Stimulated activated CD8-positive, alpha-beta memory T cell treated with anti-CD3 and anti-CD28 coated beads, Interleukin-15, amount 100 ng/mL, for 4 hours (primary cell): ENCODE data around the gene FTO.

Experiments
- DNase-seq, 2 donors: peaks; one replicate each; pipeline ENCODE4 v3.0.0-alpha.2; 2020; ENCODE audit warnings: low read depth in 2 of 2

The FTO gene

GRCh38 chr16:54007504-54007903 is 303.5 kb downstream of the FTO start:
- no peak for DNase-seq

GRCh38 chr16:54009464-54010176 is 305.7 kb downstream of the FTO start:
- DNase-seq: no peak

- DNase-seq: no peak
Measured at GRCh38 chr16:54015147-54015546, 311.2 kb downstream of the FTO start.

GRCh38 chr16:54022362-54022761 is 318.4 kb downstream of the FTO start:
- no peak for DNase-seq

- DNase-seq: no peak
Measured at GRCh38 chr16:54026456-54026855, 322.5 kb downstream of the FTO start.

- no peak for DNase-seq
Measured at GRCh38 chr16:54027062-54027461, 323.1 kb downstream of the FTO start.

- DNase-seq: no peak
Measured at GRCh38 chr16:54027558-54027957, 323.6 kb downstream of the FTO start.

- DNase-seq: no peak
Measured at GRCh38 chr16:54027995-54028394, 324.0 kb downstream of the FTO start.

GRCh38 chr16:54030451-54030850 is 326.5 kb downstream of the FTO start:
- no peak for DNase-seq

- DNase-seq: no peak
Measured at GRCh38 chr16:54031107-54031760, 327.3 kb downstream of the FTO start.

- no peak for DNase-seq
Measured at GRCh38 chr16:54033747-54034146, 329.8 kb downstream of the FTO start.

GRCh38 chr16:54034684-54035083 is 330.7 kb downstream of the FTO start:
- no peak for DNase-seq

GRCh38 chr16:54040480-54040879 is 336.5 kb downstream of the FTO start:
- DNase-seq: no peak

GRCh38 chr16:54040975-54041374 is 337.0 kb downstream of the FTO start:
- DNase-seq: no peak

GRCh38 chr16:54048586-54049495 is 344.9 kb downstream of the FTO start:
- no peak for DNase-seq

GRCh38 chr16:54049591-54050458 is 345.9 kb downstream of the FTO start:
- DNase-seq: no peak

- DNase-seq: no peak
Measured at GRCh38 chr16:54050459-54051210, 346.7 kb downstream of the FTO start.

GRCh38 chr16:54051821-54052220 is 347.9 kb downstream of the FTO start:
- no peak for DNase-seq

GRCh38 chr16:54052271-54052670 is 348.3 kb downstream of the FTO start:
- DNase-seq: no peak

- DNase-seq: no peak
Measured at GRCh38 chr16:54053891-54054820, 350.2 kb downstream of the FTO start.
